ENCODE data around the gene ADGRL4. TPM values are rescaled to one million over a fixed set of nuclear protein-coding genes. Genes with fewer than 3 reads are reported as not detected.

ADGRL4 gene
- total RNA-seq, 1 experiment from 2014 or later, result 0.21 TPM

DNA sequence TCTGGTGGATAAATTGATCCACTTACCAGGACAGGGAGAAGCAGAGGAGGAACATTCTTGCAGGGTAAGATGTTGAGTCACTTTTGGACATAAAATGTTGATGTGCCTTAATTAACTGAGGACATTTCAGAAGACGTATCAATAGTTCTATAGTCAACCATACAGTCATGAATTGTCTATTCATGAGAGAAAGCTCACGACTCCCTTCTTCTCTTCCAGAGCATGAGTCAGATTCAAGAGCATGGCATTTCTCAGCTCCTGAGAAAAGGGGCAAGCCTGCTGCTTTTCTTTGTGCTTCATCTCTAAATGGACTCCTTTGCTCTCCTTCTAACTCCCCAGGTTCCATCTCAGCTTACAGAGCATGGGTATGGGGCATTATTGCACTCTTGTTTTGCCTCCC is 55.7 kb downstream of the ADGRL4 start:
- Mint-ChIP-seq H3K36me3 (ENCODE audit: insufficient read depth, unreplicated experiment) (no peaks in the 10 kb centered on the region), H3K4me1 (ENCODE audit: insufficient read depth, unreplicated experiment) (no peaks in the 10 kb centered on the region), H3K27me3 (ENCODE audit: insufficient read depth, unreplicated experiment) (no peaks in the 10 kb centered on the region), H3K27ac (ENCODE audit: low read depth, unreplicated experiment) (no peak overlapping the region), H3K4me3 (ENCODE audit: unreplicated experiment) (no peak overlapping the region), H3K9me3 (ENCODE audit: unreplicated experiment) (no peaks in the 10 kb centered on the region)
- intact Hi-C loops (cut with micrococcal nuclease), result no loop called here
- BruUV-seq (replicated peaks), result no TSS peak
- POLR2A ChIA-PET, result no interaction called here
- CTCF ChIA-PET, result no interaction called here
- DNase-seq (ENCODE audit: unreplicated experiment), result no peak
- TF ChIP-seq, protein P1, sequence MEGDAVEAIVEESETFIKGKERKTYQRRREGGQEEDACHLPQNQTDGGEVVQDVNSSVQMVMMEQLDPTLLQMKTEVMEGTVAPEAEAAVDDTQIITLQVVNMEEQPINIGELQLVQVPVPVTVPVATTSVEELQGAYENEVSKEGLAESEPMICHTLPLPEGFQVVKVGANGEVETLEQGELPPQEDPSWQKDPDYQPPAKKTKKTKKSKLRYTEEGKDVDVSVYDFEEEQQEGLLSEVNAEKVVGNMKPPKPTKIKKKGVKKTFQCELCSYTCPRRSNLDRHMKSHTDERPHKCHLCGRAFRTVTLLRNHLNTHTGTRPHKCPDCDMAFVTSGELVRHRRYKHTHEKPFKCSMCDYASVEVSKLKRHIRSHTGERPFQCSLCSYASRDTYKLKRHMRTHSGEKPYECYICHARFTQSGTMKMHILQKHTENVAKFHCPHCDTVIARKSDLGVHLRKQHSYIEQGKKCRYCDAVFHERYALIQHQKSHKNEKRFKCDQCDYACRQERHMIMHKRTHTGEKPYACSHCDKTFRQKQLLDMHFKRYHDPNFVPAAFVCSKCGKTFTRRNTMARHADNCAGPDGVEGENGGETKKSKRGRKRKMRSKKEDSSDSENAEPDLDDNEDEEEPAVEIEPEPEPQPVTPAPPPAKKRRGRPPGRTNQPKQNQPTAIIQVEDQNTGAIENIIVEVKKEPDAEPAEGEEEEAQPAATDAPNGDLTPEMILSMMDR (IDR thresholded peaks at IDR 0.05; ENCODE audit: unreplicated experiment), result no peak

DNA sequence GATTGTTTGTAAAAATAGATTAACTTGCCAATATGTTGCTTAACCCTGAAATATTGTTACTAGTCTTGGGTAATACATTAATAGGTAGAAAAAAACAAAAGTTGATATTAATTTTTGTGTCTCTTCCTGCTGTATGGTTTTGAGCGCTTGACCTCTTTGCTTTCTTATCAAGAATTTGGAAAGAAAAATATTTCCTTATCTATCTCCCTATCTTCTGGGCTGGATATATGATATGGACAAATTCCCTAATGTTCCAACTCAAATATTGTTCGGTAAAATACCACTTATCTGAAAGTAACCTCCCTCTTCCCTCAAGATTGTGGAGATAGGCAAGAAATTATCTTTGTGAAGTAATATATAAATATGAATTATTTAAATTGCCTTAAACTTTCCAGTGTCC is 57.3 kb downstream of the ADGRL4 start:
- intact Hi-C loops (cut with micrococcal nuclease), result no loop called here
- ChIA-PET CTCF (no interaction called here), POLR2A (no interaction called here)
- H3K9me3 Mint-ChIP-seq (ENCODE audit: unreplicated experiment), result no peaks in the 10 kb centered on the region
- H3K27ac Mint-ChIP-seq (ENCODE audit: low read depth, unreplicated experiment), result no peak overlapping the region
- H3K27me3 Mint-ChIP-seq (ENCODE audit: insufficient read depth, unreplicated experiment), result no peaks in the 10 kb centered on the region
- no peaks in the 10 kb centered on the region for H3K4me1 Mint-ChIP-seq (ENCODE audit: insufficient read depth, unreplicated experiment)
- no peak overlapping the region for H3K4me3 Mint-ChIP-seq (ENCODE audit: unreplicated experiment)
- no peaks in the 10 kb centered on the region for H3K36me3 Mint-ChIP-seq (ENCODE audit: insufficient read depth, unreplicated experiment)
- TF ChIP-seq, protein P1 (IDR thresholded peaks at IDR 0.05; ENCODE audit: unreplicated experiment), result no peak
- no TSS peak for BruUV-seq (replicated peaks)
- DNase-seq (ENCODE audit: unreplicated experiment), result no peak

DNA sequence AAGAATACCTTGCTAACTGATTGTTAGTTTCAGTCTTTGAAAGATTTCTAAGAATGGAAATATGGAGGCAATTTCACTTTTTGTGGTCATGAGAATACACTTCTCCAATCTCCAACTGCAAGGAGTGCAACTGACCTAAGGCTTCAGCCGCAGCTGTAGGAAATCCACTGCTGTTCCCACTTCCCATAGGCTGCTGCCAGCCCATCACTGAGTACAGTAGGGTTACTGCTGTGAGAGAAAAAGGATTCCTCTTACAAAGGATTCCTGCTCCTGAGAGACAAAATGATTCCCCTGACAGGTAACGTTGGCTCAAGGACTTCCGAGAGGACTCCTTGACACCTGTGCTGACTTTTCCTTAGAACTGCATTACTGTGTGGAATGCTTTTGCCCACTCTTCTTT is 87.4 kb downstream of the ADGRL4 start:
- ChIA-PET CTCF (no interaction called here), POLR2A (no interaction called here)
- BruUV-seq (replicated peaks), result no TSS peak
- no peaks in the 10 kb centered on the region for H3K27me3 Mint-ChIP-seq (ENCODE audit: insufficient read depth, unreplicated experiment)
- intact Hi-C loops (cut with micrococcal nuclease), result no loop called here
- no peaks in the 10 kb centered on the region for H3K36me3 Mint-ChIP-seq (ENCODE audit: insufficient read depth, unreplicated experiment)
- H3K4me3 Mint-ChIP-seq (ENCODE audit: unreplicated experiment), result no peak overlapping the region
- TF ChIP-seq, protein P1 (IDR thresholded peaks at IDR 0.05; ENCODE audit: unreplicated experiment), result no peak
- DNase-seq (ENCODE audit: unreplicated experiment), result no peak
- no peak overlapping the region for H3K27ac Mint-ChIP-seq (ENCODE audit: low read depth, unreplicated experiment)
- no peaks in the 10 kb centered on the region for H3K4me1 Mint-ChIP-seq (ENCODE audit: insufficient read depth, unreplicated experiment)
- peaks cover 3% of the 10 kb centered on the region for H3K9me3 Mint-ChIP-seq (ENCODE audit: unreplicated experiment)

DNA sequence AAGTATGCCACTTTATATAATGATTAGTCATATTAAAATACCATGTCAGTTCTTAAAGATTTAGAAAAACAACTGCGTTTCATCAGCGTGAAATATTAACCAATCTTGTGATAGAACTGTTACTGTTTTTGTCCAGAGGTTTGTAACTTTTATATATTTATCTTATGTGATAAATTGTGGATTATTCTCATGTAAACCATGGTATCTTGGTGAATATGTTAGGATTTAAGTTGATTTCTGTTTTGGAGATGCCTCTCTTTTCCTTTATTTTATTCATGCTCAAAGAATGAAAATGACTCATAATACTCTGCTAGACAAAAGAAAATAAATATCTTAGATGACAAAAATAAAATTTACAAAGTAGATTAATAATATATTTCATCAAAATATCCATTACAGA is 88.4 kb downstream of the ADGRL4 start:
- no peak for DNase-seq (ENCODE audit: unreplicated experiment)
- H3K27ac Mint-ChIP-seq (ENCODE audit: low read depth, unreplicated experiment), result no peak overlapping the region
- no TSS peak for BruUV-seq (replicated peaks)
- TF ChIP-seq, protein P1 (IDR thresholded peaks at IDR 0.05; ENCODE audit: unreplicated experiment), result no peak
- ChIA-PET POLR2A (no interaction called here), CTCF (interaction anchor here (0.9 kb wide), 1 partner anchor 77 kb away, joined by 3 read pairs; no protein-coding TSS in a partner anchor)
- H3K4me1 Mint-ChIP-seq (ENCODE audit: insufficient read depth, unreplicated experiment), result no peaks in the 10 kb centered on the region
- intact Hi-C loops (cut with micrococcal nuclease), result no loop called here
- H3K27me3 Mint-ChIP-seq (ENCODE audit: insufficient read depth, unreplicated experiment), result no peaks in the 10 kb centered on the region
- H3K36me3 Mint-ChIP-seq (ENCODE audit: insufficient read depth, unreplicated experiment), result no peaks in the 10 kb centered on the region
- no peaks in the 10 kb centered on the region for H3K9me3 Mint-ChIP-seq (ENCODE audit: unreplicated experiment)
- no peak overlapping the region for H3K4me3 Mint-ChIP-seq (ENCODE audit: unreplicated experiment)

Data from MCF 10A (cell line).